Neural progenitor cell (in vitro differentiated cells): ENCODE data around the gene TMEM130.

Experiments
- EZH2 ChIP-seq: fragments of 200-600 bp; sonication (generic); IDR thresholded peaks from 2 replicates; pipeline ENCODE4 v1.6.1; 2017; ENCODE audit warnings: antibody characterized with exemption, mild to moderate bottlenecking, moderate library complexity
- EZH2phosphoT487 ChIP-seq: fragments of 200-600 bp; sonication (generic); IDR thresholded peaks from 2 replicates; pipeline ENCODE4 v1.6.1; 2017; ENCODE audit warnings: antibody characterized with exemption
- TF ChIP-seq, protein P1 (sequence below): fragments of 200-600 bp; sonication (generic); IDR thresholded peaks from 2 replicates; pipeline ENCODE4 v1.5.1; 2017; ENCODE audit warnings: antibody characterized with exemption, mild to moderate bottlenecking

GRCh38 chr7:98892609-98893008 lies 22.8 kb upstream of the TMEM130 start:
- TF ChIP-seq, protein P1, sequence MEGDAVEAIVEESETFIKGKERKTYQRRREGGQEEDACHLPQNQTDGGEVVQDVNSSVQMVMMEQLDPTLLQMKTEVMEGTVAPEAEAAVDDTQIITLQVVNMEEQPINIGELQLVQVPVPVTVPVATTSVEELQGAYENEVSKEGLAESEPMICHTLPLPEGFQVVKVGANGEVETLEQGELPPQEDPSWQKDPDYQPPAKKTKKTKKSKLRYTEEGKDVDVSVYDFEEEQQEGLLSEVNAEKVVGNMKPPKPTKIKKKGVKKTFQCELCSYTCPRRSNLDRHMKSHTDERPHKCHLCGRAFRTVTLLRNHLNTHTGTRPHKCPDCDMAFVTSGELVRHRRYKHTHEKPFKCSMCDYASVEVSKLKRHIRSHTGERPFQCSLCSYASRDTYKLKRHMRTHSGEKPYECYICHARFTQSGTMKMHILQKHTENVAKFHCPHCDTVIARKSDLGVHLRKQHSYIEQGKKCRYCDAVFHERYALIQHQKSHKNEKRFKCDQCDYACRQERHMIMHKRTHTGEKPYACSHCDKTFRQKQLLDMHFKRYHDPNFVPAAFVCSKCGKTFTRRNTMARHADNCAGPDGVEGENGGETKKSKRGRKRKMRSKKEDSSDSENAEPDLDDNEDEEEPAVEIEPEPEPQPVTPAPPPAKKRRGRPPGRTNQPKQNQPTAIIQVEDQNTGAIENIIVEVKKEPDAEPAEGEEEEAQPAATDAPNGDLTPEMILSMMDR: no peak
- TF ChIP-seq EZH2: no peak
- no peak for TF ChIP-seq EZH2phosphoT487
